Non-pigmented ciliary epithelial cell (primary cell): ENCODE results near the gene ERCC5.

Source experiments
- DNase-seq: peaks from one replicate; pipeline ENCODE4 v3.0.0-alpha.2; 2010; ENCODE audit warnings: low read depth

Gene ERCC5

DNA sequence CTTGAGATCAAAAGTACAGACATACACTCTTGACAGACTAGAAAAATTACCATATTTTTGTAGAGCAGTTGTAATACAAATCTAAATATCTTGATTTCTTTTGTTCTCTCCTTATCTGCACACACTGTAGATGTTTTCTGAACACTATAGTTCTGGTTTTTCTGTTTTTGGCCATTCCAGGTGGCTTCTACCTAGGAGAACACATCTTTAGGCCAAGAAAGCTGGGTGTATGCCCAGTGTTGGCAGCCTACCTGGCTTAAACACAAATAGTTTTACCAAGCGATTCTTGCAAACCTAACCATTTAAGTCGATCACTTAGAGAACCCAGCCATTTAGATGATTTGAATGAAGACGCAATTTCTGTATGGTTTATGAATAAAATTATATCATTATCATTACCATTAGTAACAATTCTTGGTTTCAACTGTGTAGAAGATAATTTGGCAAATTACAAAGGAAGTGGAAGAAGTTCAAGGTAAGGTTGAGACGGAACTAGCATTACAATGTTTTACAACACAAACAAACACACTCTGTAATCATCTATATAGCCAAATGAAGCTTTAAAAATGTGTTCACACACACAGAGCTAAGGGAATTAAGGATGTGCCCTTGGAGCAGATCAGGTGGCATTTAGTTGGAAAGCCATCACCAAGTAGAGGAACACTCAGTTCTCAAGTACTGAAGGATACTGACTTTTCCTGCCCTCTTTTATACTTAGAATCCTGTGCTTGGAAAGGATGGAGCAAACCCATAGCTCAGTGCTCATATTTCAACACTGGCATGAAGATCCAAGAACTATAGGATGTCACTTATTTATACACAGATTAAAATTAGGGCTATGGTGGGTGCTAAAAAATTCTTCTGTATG lies 36.2 kb downstream of the ERCC5 start:
- DNase-seq: no peak

- no peak for DNase-seq
Measured at GRCh38 chr13:102892503-102892902, 46.7 kb downstream of the ERCC5 start.

- no peak for DNase-seq
Measured at GRCh38 chr13:102897371-102898138, 51.7 kb downstream of the ERCC5 start.

DNA sequence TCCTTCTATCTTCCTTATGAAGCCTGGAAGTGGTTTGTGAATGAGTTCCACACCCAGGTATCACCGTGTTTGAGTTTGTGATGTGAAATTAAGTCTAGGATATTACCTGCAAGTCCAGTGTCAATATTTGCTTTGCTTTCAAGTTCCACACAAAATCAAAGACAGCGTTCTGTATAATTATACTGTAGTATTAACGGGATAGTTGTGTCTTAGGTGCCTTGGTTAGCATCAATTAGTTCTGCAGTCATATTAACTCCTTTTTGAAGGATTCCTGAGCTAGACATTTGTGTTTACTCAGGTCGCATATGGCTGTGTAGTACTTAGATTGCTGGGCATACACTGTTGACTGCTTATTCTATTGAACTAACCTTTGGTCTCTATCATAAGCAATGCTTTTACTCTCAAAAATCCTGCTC lies 54.4 kb downstream of the ERCC5 start:
- DNase-seq: no peak

GRCh38 chr13:102901056-102901455 lies 55.2 kb downstream of the ERCC5 start:
- DNase-seq: no peak

- no peak for DNase-seq
Measured at GRCh38 chr13:102901615-102902305, 55.9 kb downstream of the ERCC5 start.

- DNase-seq: no peak
Measured at GRCh38 chr13:102902789-102903347, 57.0 kb downstream of the ERCC5 start.

GRCh38 chr13:102903659-102904407 lies 58.0 kb downstream of the ERCC5 start:
- no peak for DNase-seq

DNA sequence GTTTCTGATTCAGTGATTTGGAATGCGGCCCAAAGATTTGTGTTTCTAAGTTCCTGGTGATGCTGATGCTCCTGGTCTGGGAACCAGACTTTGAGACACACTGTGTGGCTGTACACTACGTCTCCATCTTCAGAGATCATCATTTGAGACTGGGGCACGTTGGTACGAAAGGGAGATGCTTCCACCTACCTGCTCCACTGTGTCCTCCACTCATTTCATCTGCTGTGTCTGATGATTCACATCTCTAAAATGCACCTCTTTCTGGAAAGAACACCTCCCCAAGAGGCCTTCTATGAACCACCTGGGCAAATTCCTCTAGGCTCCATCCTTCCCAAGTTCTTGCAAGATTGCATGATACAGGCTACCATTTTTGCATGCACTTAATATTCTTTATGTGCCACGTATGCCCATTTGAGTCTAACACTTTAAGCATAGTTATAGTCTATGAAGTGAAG lies 58.6 kb downstream of the ERCC5 start:
- no peak for DNase-seq

GRCh38 chr13:102905905-102906771 lies 60.3 kb downstream of the ERCC5 start:
- DNase-seq: no peak

GRCh38 chr13:102907016-102907756 lies 61.4 kb downstream of the ERCC5 start:
- DNase-seq: no peak

DNA sequence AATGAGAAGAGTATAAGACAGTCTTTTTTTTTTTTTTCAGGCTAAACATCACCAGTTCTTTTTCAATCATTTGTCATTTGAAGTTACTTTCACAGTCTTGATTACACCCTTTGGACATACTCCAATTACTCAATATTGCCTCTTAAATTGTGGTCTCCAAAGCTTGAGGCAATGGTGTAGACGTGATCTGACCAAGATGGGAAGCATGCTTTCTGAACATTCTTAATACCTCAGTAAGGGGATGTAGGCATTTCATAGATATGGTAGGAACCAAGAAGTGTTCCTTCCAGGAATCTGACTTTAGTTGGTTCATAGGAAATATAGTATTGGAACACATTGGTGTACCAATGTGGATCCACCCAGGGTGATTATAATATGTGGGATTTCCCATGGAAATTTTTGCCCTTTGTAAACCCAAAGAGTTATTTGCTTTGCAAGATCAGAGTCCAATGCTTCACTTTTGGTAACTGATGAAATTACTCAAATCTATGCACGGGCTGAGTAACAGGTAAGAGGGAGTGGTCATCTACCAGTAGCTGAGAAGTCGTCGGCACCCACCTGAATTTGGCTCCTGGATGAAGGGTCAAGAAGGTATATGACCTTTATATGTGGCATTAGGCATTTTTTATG lies 62.2 kb downstream of the ERCC5 start:
- DNase-seq: no peak

DNA sequence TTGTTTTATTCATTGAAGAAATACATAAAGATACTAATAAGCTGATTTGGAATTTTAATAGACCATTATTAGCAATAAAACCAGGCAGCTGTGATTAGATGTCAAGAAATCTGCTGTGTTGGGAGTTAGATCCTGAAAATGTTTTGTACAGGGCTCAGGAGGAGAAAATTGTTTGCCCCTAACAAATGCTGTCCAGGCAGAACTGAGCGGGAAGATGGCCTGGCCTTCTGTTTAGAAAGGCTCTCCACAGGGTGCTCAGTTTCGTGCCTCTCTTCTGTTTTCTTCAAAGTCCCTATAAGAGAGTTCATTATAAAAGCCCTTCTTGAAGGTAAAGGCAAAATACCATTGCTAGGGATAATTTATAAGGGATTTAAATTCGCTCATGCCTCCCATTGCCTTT lies 64.1 kb downstream of the ERCC5 start:
- DNase-seq: no peak

GRCh38 chr13:102911336-102911735 lies 65.5 kb downstream of the ERCC5 start:
- DNase-seq: no peak

DNA sequence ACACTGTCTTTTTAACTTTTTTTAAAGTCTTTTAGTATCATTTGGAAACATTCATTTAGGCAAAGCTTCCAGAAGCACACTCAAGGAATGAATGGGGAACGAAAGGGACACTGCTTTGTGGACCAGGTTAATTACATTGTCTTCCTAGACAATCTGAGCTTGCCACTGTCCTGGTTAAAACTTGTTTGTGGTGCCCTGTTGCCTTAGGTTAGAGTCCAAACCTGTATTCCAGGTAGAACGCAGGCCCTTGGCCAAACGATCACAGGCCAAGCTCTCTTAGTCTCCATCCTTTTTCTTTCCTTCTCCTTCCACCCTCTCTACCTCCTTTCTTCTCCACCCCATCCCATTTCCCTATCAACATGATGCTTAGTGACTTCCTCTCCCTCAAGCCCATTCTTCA lies 66.8 kb downstream of the ERCC5 start:
- DNase-seq: no peak

DNA sequence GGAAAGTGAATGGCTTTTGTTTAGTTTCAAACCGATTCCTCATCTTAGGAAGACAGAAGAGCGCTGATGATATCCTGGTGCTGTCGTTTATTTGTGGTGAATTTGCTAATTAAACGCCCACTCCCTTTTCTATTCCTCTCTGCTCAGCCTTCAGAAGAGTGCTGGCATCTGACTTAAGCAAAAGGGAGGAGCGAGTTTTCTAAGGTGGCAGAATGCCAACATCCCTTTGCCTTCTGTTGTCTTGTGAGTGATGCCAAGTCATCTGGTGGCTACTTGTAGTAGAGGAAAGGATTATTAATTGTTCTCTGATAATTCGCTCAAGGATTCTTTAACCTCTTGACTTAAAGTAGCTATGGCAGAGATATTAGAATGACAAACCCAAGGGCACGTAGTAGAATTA lies 68.1 kb downstream of the ERCC5 start:
- no peak for DNase-seq

- DNase-seq: no peak
Measured at GRCh38 chr13:102914339-102914930, 68.6 kb downstream of the ERCC5 start.

GRCh38 chr13:102915393-102915930 lies 69.6 kb downstream of the ERCC5 start:
- DNase-seq: no peak

- no peak for DNase-seq
Measured at GRCh38 chr13:102917019-102917418, 71.2 kb downstream of the ERCC5 start.
